NOMO-1 treated with DMSO at 0.1 percent for 48 hours (cell line): ENCODE measurements around the gene S100A14.

Experiments
- DNase-seq: peaks from one replicate; lab custom pipeline; 2025; ENCODE audit not compliant: unreplicated experiment; lab: John Stamatoyannopoulos, UW

Gene S100A14

DNA sequence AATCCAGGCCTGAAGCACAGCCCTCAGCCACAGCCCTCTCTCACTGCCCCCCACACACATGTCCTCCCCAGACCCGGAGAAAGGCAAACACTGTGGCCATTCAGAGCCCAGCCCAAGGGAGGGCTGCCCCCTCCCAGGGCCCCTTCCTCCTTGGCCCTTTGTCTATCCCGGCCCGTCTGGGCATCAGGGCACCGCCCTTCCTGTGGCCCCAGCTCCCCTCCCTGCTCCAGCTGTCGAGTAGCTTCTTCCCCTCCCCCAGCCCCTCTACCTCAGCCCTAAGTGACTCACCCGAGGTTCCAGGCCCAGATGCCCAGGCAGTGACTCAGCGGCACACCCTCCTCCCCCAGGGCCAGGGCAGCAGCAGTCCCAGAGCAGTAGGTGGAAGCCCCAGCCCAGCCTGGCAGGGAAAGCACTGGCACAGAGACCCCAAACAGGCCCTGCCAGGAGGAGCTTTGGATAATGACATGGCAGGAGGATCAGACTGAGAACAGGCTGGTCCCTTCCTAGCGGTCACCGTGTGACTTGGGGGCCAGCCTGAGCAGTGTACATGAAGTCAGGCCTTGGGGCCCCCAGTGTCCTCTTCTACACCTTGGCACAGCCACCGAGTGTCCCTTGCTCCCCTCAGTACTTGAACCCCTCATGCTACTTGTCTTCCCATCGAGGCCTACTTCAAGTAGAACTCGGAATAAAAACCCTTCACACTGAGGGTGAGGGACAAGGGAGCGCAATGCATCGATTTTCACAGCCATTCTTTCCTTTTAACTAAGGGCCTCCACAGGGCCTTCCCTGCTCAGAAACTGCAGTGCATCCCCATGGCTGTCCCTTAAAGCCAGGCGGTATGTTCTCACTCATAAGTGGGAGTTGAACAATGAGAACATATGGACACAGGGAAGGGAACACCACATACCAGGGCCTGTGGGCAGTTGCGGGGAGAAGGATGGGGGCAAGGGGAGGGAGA lies 49.4 kb downstream of the S100A14 start:
- DNase-seq: peak; percentile 97

- DNase-seq: peak; percentile 48
Measured at GRCh38 chr1:153565529-153566374, 50.4 kb downstream of the S100A14 start, which contains the start of gene S100A2. TSS of gene S100A2 (minus strand) at chr1:153565844. CDS start at chr1:153563877, 1,967 bp downstream.
